ENCODE measurements around the gene MED20. TPM values are rescaled to one million over a fixed set of nuclear protein-coding genes. Genes with fewer than 3 reads are reported as not detected.

Gene MED20
- total and polyA plus RNA-seq, 2 of the 8 experiments (the other 6 are each of a cell fraction or from before 2014, with no cell fraction given), result 38.7 to 51.8 TPM

GRCh38 chr6:41970436-41970846 lies 49.5 kb upstream of the MED20 start (continued):
- no peak for TF ChIP-seq ZNF274 (IDR thresholded peaks at IDR 0.05; ENCODE audit: borderline replicate concordance, extremely low read depth, low read length)
- TF ChIP-seq TAF1 (IDR thresholded peaks at IDR 0.05; ENCODE audit: low read depth, low read length), result no peak
- no peak for TF ChIP-seq TEAD4 (IDR thresholded peaks at IDR 0.05; ENCODE audit: low read depth, low read length)
